Cardiac muscle cell (in vitro differentiated cells and primary cell): ENCODE results near the gene TRABD2B. TPM values are rescaled to one million over a fixed set of nuclear protein-coding genes. Genes with fewer than 3 reads are reported as not detected.

Source experiments
- DNase-seq, 2 donors: peaks; one replicate each; pipeline versions ENCODE4 v3.0.0 to v3.0.0-alpha.2; 2010 to 2017; ENCODE audit warnings: low read depth in 1 of 2, low spot score in 1 of 2
- H3K27ac ChIP-seq: fragments of 200-600 bp; sonication (generic); 2 replicates; pipeline ENCODE4 v1.5.1; 2016
- H3K27me3 ChIP-seq: fragments of 200-600 bp; sonication (generic); 2 replicates; pipeline ENCODE4 v1.6.0; 2016; ENCODE audit warnings: control low read depth
- H3K36me3 ChIP-seq: fragments of 200-600 bp; sonication (generic); 2 replicates; pipeline ENCODE4 v1.5.1; 2016; ENCODE audit warnings: control low read depth
- H3K4me1 ChIP-seq: fragments of 200-600 bp; sonication (generic); 2 replicates; pipeline ENCODE4 v1.8.1; 2017; ENCODE audit warnings: low read depth, mild to moderate bottlenecking, mixed run types
- H3K4me3 ChIP-seq: fragments of 200-600 bp; sonication (generic); 2 replicates; pipeline ENCODE4 v1.5.1; 2016; ENCODE audit warnings: mild to moderate bottlenecking
- H3K9me3 ChIP-seq: fragments of 200-600 bp; sonication (generic); 2 replicates; pipeline ENCODE4 v1.5.1; 2017; ENCODE audit warnings: low read depth, mild to moderate bottlenecking, control low read depth
- CTCF ChIP-seq: IDR thresholded peaks from 2 replicates; pipeline ENCODE4 v1.5.1; 2012; ENCODE audit warnings: low read depth, mild to moderate bottlenecking, low read length
- polyA plus RNA-seq: library from polyadenylated mRNA; unstranded; fragments of >200 nt; fragmentation: Nextera tagmentation; extraction: Ambion mirVana; gene quantifications from 2 replicates; pipeline ENCODE4 v1.2.1, GENCODE V29; 2016
- total RNA-seq: library from RNA; depleted of rRNA; stranded (reverse); fragments of >200 nt; gene quantifications from 2 replicates; pipeline ENCODE4 v1.2.3, GENCODE V29; 2016

TRABD2B gene
- total and polyA plus RNA-seq, 2 experiments from 2014 or later, result 0.60 to 0.82 TPM

- H3K36me3 ChIP-seq, result no peaks in the 10 kb centered on the region
- DNase-seq, result no peak
- H3K4me3 ChIP-seq, result no peak overlapping the region
- no peaks in the 10 kb centered on the region for H3K27me3 ChIP-seq
- no peak overlapping the region for H3K27ac ChIP-seq
- H3K9me3 ChIP-seq, result no peaks in the 10 kb centered on the region
- H3K4me1 ChIP-seq, result no peaks in the 10 kb centered on the region
- no peak for TF ChIP-seq CTCF
These were observed 219.9 kb downstream of the TRABD2B start for GRCh38 chr1:47777322-47777721.

- Histone ChIP-seq H3K4me3 (no peak overlapping the region), H3K36me3 (no peaks in the 10 kb centered on the region), H3K27ac (no peak overlapping the region), H3K4me1 (no peaks in the 10 kb centered on the region), H3K27me3 (no peaks in the 10 kb centered on the region), H3K9me3 (no peaks in the 10 kb centered on the region)
- no peak for TF ChIP-seq CTCF
- no peak for DNase-seq
These were observed 220.5 kb downstream of the TRABD2B start for GRCh38 chr1:47776667-47777131.

GRCh38 chr1:47774986-47775834 is 222.0 kb downstream of the TRABD2B start:
- no peak for TF ChIP-seq CTCF
- H3K9me3 ChIP-seq, result no peaks in the 10 kb centered on the region
- no peaks in the 10 kb centered on the region for H3K27me3 ChIP-seq
- no peaks in the 10 kb centered on the region for H3K36me3 ChIP-seq
- H3K27ac ChIP-seq, result no peak overlapping the region
- H3K4me3 ChIP-seq, result no peak overlapping the region
- DNase-seq, result no peak
- H3K4me1 ChIP-seq, result no peaks in the 10 kb centered on the region

GRCh38 chr1:47772960-47773682 is 224.1 kb downstream of the TRABD2B start:
- no peak overlapping the region for H3K4me3 ChIP-seq
- no peaks in the 10 kb centered on the region for H3K9me3 ChIP-seq
- H3K4me1 ChIP-seq, result no peaks in the 10 kb centered on the region
- no peaks in the 10 kb centered on the region for H3K36me3 ChIP-seq
- no peak for TF ChIP-seq CTCF
- no peak for DNase-seq
- no peak overlapping the region for H3K27ac ChIP-seq
- no peaks in the 10 kb centered on the region for H3K27me3 ChIP-seq

- TF ChIP-seq CTCF, result no peak
- Histone ChIP-seq H3K9me3 (no peaks in the 10 kb centered on the region), H3K27ac (no peak overlapping the region), H3K36me3 (no peaks in the 10 kb centered on the region), H3K4me1 (no peaks in the 10 kb centered on the region), H3K4me3 (no peak overlapping the region), H3K27me3 (no peaks in the 10 kb centered on the region)
- DNase-seq, result no peak
These were observed 224.9 kb downstream of the TRABD2B start for GRCh38 chr1:47772281-47772680.
